ENCODE measurements around the gene LMX1B. TPM values are rescaled to one million over a fixed set of nuclear protein-coding genes. Genes with fewer than 3 reads are reported as not detected.

The LMX1B gene
- total and polyA plus RNA-seq, 2 of the 4 experiments (the other 2 are of a cell fraction) = not detected

DNA sequence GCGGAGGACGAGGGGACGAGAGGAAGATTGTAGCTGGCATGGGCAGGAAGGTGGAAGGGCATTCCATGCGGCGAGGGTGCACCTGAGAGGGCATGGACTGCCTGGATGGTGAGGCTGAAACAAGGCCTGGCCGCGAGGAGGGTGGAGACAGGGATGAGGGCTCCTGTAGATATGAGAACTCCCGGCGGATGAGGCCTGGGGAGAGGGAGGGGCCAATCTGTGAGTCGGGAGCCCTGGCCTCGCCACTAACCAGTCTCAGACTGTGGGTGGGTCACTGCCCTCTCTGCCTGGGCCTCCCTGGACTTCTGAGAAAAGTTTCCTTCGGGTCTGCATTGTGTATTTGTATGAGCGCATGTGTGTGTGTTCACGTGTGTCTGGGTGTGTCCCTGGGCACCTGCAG is 55.4 kb downstream of the LMX1B start:
- Histone ChIP-seq H4K8ac (ENCODE audit: low read depth in 2 of 2, low read length in 2 of 2) (no peak overlapping the region), H3K18ac (ENCODE audit: low read depth, low read length) (no peak overlapping the region), H2BK120ac (ENCODE audit: low read depth, low read length) (no peak overlapping the region), H4K20me1 (ENCODE audit: insufficient read depth, low read length) (no peaks in the 10 kb centered on the region), H3K4me2 (ENCODE audit: low read depth, low read length) (no peak overlapping the region), H2BK5ac (ENCODE audit: low read depth, low read length, poor library complexity, severe bottlenecking) (no peak overlapping the region), H4K91ac (ENCODE audit: insufficient read depth, low read depth, low read length) (no peak overlapping the region), H3K56ac (ENCODE audit: extremely low read depth, insufficient read depth, low read length) (no peak overlapping the region), H3K4me1 (ENCODE audit: control insufficient read depth, insufficient read depth, low read length) (no peaks in the 10 kb centered on the region), H3K27me3 (ENCODE audit: control insufficient read depth, insufficient read depth, low read length) (peaks cover 80% of the 10 kb centered on the region), H3K14ac (replicated peaks; ENCODE audit: low read depth, low read length) (no peak overlapping the region), H2AFZ (replicated peaks; ENCODE audit: low read length, poor library complexity) (no peak overlapping the region), H3K9ac (ENCODE audit: low read depth, low read length) (no peak overlapping the region), H3K4me3 (ENCODE audit: insufficient read depth, low read depth, low read length) (no peak overlapping the region), H4K5ac (ENCODE audit: low read depth, low read length) (no peak overlapping the region), H3K27ac (ENCODE audit: insufficient read depth, low read length) (no peak overlapping the region), H3K4ac (ENCODE audit: low read depth, low read length) (no peak overlapping the region), H3K36me3 (ENCODE audit: control insufficient read depth, insufficient read depth, low read length) (no peaks in the 10 kb centered on the region), H2AK5ac (ENCODE audit: low read depth, low read length) (no peak overlapping the region), H2BK20ac (ENCODE audit: low read depth, low read length) (no peak overlapping the region), H3K23ac (ENCODE audit: low read depth, low read length) (no peak overlapping the region), H2AK9ac (replicated peaks; ENCODE audit: low read depth, low read length, poor library complexity) (no peak overlapping the region), H3K79me1 (ENCODE audit: low read depth in 1 of 2, low read length in 2 of 2) (no peaks in the 10 kb centered on the region), H3K9me3 (ENCODE audit: control insufficient read depth, insufficient read depth, low read length) (no peaks in the 10 kb centered on the region), H3K9me1 (ENCODE audit: insufficient read depth, low read length) (peaks cover 3% of the 10 kb centered on the region; the same call in 1 of the 2 replicates), H2BK15ac (ENCODE audit: low read depth, low read length) (no peak overlapping the region)
- ChIA-PET POLR2A (ENCODE audit: unreplicated experiment) (no interaction called here), CTCF (no interaction called here)
- ATAC-seq (ENCODE audit: low read depth) = no peak
- DNase-seq = no peak
- 56% methylated on average over 9 of the region's 14 CpGs; no CpG with 5 or more reads in 1 of the 2 experiments for WGBS, 2 experiments (ENCODE audit: extremely low coverage in 2 of 2, insufficient read length in 1 of 2)
- in situ Hi-C loops (cut with MboI; ENCODE audit: low sequenced_read_pairs) (no loop called here), intact Hi-C loops (cut with micrococcal nuclease) (no loop called here), dilution Hi-C loops (cut with HindIII; ENCODE audit: low sequenced_read_pairs, unreplicated experiment) (no loop called here)
- no TSS peak for BruUV-seq (replicated peaks)
- TF ChIP-seq MXI1 (IDR thresholded peaks at IDR 0.05; ENCODE audit: borderline replicate concordance, low read depth, low read length) (no peak), POLR2A (IDR thresholded peaks at IDR 0.05; ENCODE audit: low read depth, low read length) (no peak), FOS (IDR thresholded peaks at IDR 0.05; ENCODE audit: low read depth, low read length) (no peak), RAD21 (IDR thresholded peaks at IDR 0.05; ENCODE audit: low read length) (no peak), CEBPB (IDR thresholded peaks at IDR 0.05; ENCODE audit: low read depth, low read length) (no peak), MAZ (IDR thresholded peaks at IDR 0.05; ENCODE audit: borderline replicate concordance, low read depth, low read length) (no peak), SMC3 (IDR thresholded peaks at IDR 0.05; ENCODE audit: low read depth, low read length) (no peak)
- TF ChIP-seq, protein P1, sequence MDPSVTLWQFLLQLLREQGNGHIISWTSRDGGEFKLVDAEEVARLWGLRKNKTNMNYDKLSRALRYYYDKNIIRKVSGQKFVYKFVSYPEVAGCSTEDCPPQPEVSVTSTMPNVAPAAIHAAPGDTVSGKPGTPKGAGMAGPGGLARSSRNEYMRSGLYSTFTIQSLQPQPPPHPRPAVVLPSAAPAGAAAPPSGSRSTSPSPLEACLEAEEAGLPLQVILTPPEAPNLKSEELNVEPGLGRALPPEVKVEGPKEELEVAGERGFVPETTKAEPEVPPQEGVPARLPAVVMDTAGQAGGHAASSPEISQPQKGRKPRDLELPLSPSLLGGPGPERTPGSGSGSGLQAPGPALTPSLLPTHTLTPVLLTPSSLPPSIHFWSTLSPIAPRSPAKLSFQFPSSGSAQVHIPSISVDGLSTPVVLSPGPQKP (IDR thresholded peaks at IDR 0.05; ENCODE audit: borderline replicate concordance, low read depth, low read length) = no peak
- TF ChIP-seq, protein P2, sequence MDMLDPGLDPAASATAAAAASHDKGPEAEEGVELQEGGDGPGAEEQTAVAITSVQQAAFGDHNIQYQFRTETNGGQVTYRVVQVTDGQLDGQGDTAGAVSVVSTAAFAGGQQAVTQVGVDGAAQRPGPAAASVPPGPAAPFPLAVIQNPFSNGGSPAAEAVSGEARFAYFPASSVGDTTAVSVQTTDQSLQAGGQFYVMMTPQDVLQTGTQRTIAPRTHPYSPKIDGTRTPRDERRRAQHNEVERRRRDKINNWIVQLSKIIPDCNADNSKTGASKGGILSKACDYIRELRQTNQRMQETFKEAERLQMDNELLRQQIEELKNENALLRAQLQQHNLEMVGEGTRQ (IDR thresholded peaks at IDR 0.05; ENCODE audit: low read depth, low read length) = no peak

Data from IMR-90 (cell line).